Panc1 (cell line): Measurements from ENCODE around the gene PAX1. TPM values are rescaled to one million over a fixed set of nuclear protein-coding genes. Genes with fewer than 3 reads are reported as not detected.

ENCODE experiments used
- ATAC-seq: fragments of 200-7000 bp; cut with Tn5 transposase; 2 replicates; pipeline ENCODE4 v1.9.1; 2020; ENCODE audit warnings: mild to moderate bottlenecking, moderate library complexity
- BruUV-seq: library from RNA; stranded (reverse); fragments of 400-500 nt; replicated peaks from 2 replicates; lab custom pipeline; 2021; lab: Mats Ljungman, UMichigan
- CTCF ChIA-PET: fragments of 300-600 bp; sonication (Branson Sonifier 250); formaldehyde crosslinking; loops from one replicate; lab custom pipeline; 2022; ENCODE audit warnings: antibody characterized with exemption; lab: Charles Lee
- POLR2A ChIA-PET: fragments of 300-600 bp; sonication (Branson Sonifier 250); formaldehyde crosslinking; loops from one replicate; lab custom pipeline; 2022; ENCODE audit warnings: antibody characterized with exemption; lab: Charles Lee
- DNase-seq: peaks from one replicate; pipeline ENCODE4 v3.0.0-alpha.2; 2010; ENCODE audit warnings: low read depth, low spot score
- H3K27ac ChIP-seq: 2 replicates; pipeline ENCODE4 v1.5.1; 2011; ENCODE audit warnings: mild to moderate bottlenecking, low read length, inconsistent platforms
- H3K27me3 ChIP-seq: fragments of 200-500 bp; sonication (Bioruptor generic); 2 replicates; pipeline ENCODE4 v1.6.0; 2014; ENCODE audit warnings: low read length, inconsistent platforms; ENCODE audit not compliant: control insufficient read depth, insufficient read depth
- H3K36me3 ChIP-seq: fragments of 200-500 bp; sonication (Bioruptor generic); 2 replicates; pipeline ENCODE4 v1.5.1; 2014; ENCODE audit warnings: inconsistent platforms, mild to moderate bottlenecking, low read length, moderate library complexity; ENCODE audit not compliant: control insufficient read depth, insufficient read depth
- H3K4me1 ChIP-seq: 2 replicates; pipeline ENCODE4 v1.5.1; 2011; ENCODE audit warnings: inconsistent platforms, mild to moderate bottlenecking, low read length, moderate library complexity; ENCODE audit not compliant: control insufficient read depth, insufficient read depth
- H3K4me3 ChIP-seq, 2 experiments: 2 replicates each; pipeline ENCODE4 v1.5.1; 2011 to 2012; ENCODE audit warnings: low read depth in 2 of 2, low read length in 2 of 2, mild to moderate bottlenecking in 2 of 2, inconsistent platforms in 1 of 2, moderate library complexity in 1 of 2
- H3K9me3 ChIP-seq: fragments of 200-500 bp; sonication (Bioruptor generic); 2 replicates; pipeline ENCODE4 v1.5.1; 2014; ENCODE audit warnings: low read depth, mild to moderate bottlenecking, inconsistent platforms, low read length, moderate library complexity; ENCODE audit not compliant: control insufficient read depth, insufficient read depth
- CTCF ChIP-seq: fragments of 450-650 bp; IDR thresholded peaks from 2 replicates; pipeline ENCODE4 v1.5.1; 2017; ENCODE audit warnings: mild to moderate bottlenecking
- POLR2AphosphoS5 ChIP-seq: IDR thresholded peaks from 2 replicates; pipeline ENCODE4 v1.6.1; 2012; ENCODE audit warnings: mild to moderate bottlenecking, low read depth, low read length, moderate library complexity
- SIN3A ChIP-seq: IDR thresholded peaks from 2 replicates; pipeline ENCODE4 v1.6.1; 2012; ENCODE audit warnings: low read depth, mild to moderate bottlenecking, low read length, moderate library complexity, borderline replicate concordance; ENCODE audit not compliant: insufficient read depth
- TCF7L2 ChIP-seq: IDR thresholded peaks from 2 replicates; pipeline ENCODE4 v1.6.1; 2011; ENCODE audit warnings: mild to moderate bottlenecking, low read depth, low read length, inconsistent platforms
- in situ Hi-C: cut with HindIII; loops from 2 replicates; pipeline ENCODE4 v1.10.0; 2016; ENCODE audit warnings: low sequenced_read_pairs, low pct_unique_long_range_greater_than_20kb
- intact Hi-C: fragments of 100-400 bp; cut with micrococcal nuclease; formaldehyde crosslinking; loops from one replicate; pipeline ENCODE4 v1.10.0; 2022; ENCODE audit not compliant: unreplicated experiment
- total RNA-seq: library from RNA; stranded (reverse); gene quantifications from one replicate; pipeline ENCODE4 v1.2.1, GENCODE V29; 2021; ENCODE audit not compliant: unreplicated experiment
- TF ChIP-seq, protein P1 (sequence below), 2 experiments: IDR thresholded peaks; 2 replicates each; pipeline ENCODE4 v1.6.1; 2011 to 2012; ENCODE audit warnings: low read depth in 2 of 2, control low read depth in 1 of 2, low read length in 1 of 2, mild to moderate bottlenecking in 1 of 2, moderate library complexity in 1 of 2; ENCODE audit not compliant: insufficient read depth in 1 of 2

PAX1 gene
- total RNA-seq, 1 experiment from 2014 or later: not detected

DNA sequence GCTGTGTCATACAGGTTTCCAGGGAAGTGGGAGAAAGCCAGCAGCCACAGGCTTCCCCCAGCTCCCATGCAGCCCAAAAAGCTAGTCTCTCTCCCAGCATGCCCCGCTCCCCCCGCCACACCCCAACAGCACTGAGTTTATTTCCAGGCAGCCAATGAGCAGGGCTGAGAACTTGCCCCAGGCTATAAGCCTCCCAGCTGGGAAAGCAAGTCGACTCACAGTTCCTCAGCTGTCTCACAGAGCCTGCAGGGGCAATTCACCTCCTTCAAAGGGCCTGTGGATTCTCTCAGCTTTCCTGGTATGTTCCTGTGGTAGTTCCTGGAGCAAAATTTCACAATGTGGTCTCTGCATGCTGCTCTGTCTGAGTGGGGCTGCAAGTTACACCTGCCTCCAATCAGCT lies 34.2 kb downstream of the PAX1 start:
- H3K27ac ChIP-seq: no peak overlapping the region
- ATAC-seq (no peak), DNase-seq (no peak)
- no peaks in the 10 kb centered on the region for H3K36me3 ChIP-seq
- TF ChIP-seq, protein P1, sequence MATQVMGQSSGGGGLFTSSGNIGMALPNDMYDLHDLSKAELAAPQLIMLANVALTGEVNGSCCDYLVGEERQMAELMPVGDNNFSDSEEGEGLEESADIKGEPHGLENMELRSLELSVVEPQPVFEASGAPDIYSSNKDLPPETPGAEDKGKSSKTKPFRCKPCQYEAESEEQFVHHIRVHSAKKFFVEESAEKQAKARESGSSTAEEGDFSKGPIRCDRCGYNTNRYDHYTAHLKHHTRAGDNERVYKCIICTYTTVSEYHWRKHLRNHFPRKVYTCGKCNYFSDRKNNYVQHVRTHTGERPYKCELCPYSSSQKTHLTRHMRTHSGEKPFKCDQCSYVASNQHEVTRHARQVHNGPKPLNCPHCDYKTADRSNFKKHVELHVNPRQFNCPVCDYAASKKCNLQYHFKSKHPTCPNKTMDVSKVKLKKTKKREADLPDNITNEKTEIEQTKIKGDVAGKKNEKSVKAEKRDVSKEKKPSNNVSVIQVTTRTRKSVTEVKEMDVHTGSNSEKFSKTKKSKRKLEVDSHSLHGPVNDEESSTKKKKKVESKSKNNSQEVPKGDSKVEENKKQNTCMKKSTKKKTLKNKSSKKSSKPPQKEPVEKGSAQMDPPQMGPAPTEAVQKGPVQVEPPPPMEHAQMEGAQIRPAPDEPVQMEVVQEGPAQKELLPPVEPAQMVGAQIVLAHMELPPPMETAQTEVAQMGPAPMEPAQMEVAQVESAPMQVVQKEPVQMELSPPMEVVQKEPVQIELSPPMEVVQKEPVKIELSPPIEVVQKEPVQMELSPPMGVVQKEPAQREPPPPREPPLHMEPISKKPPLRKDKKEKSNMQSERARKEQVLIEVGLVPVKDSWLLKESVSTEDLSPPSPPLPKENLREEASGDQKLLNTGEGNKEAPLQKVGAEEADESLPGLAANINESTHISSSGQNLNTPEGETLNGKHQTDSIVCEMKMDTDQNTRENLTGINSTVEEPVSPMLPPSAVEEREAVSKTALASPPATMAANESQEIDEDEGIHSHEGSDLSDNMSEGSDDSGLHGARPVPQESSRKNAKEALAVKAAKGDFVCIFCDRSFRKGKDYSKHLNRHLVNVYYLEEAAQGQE (IDR thresholded peaks at IDR 0.05; ENCODE audit: insufficient read depth in 1 of 2, low read depth in 2 of 2, low read length in 1 of 2): no peak
- TF ChIP-seq TCF7L2 (no peak), POLR2AphosphoS5 (no peak), CTCF (no peak), SIN3A (no peak)
- H3K4me1 ChIP-seq: no peaks in the 10 kb centered on the region
- POLR2A ChIA-PET: no interaction called here
- CTCF ChIA-PET: no interaction called here
- in situ Hi-C loops (no loop called here), intact Hi-C loops (no loop called here)
- H3K9me3 ChIP-seq: no peaks in the 10 kb centered on the region
- no peaks in the 10 kb centered on the region for H3K27me3 ChIP-seq
- no TSS peak for BruUV-seq
- H3K4me3 ChIP-seq: no peak overlapping the region

GRCh38 chr20:21741266-21741665 lies 35.8 kb downstream of the PAX1 start:
- Histone ChIP-seq H3K4me1 (no peaks in the 10 kb centered on the region), H3K4me3 (no peak overlapping the region), H3K27ac (no peak overlapping the region), H3K9me3 (no peaks in the 10 kb centered on the region), H3K27me3 (no peaks in the 10 kb centered on the region), H3K36me3 (no peaks in the 10 kb centered on the region)
- no peak for ATAC-seq
- in situ Hi-C loops: no loop called here
- POLR2A ChIA-PET: no interaction called here
- CTCF ChIA-PET: no interaction called here
- intact Hi-C loops: no loop called here
- BruUV-seq: no TSS peak
- DNase-seq: no peak
- TF ChIP-seq CTCF (no peak), POLR2AphosphoS5 (no peak), TCF7L2 (no peak), SIN3A (no peak)
- TF ChIP-seq, protein P1 (IDR thresholded peaks at IDR 0.05; ENCODE audit: insufficient read depth in 1 of 2, low read depth in 2 of 2, low read length in 1 of 2): no peak
